Glutamatergic neuron (in vitro differentiated cells): Measurements from ENCODE around the gene GGA1. TPM values are rescaled to one million over a fixed set of nuclear protein-coding genes. Genes with fewer than 3 reads are reported as not detected.

Source experiments
- DNase-seq: peaks from one replicate; pipeline ENCODE4 v3.0.0; 2022
- H3K27ac Mint-ChIP-seq: one replicate; pipeline ENCODE4 v1.8.0; 2020; ENCODE audit warnings: mild to moderate bottlenecking, mixed read lengths, inconsistent platforms; ENCODE audit not compliant: unreplicated experiment
- H3K27me3 Mint-ChIP-seq: one replicate; pipeline ENCODE4 v1.8.0; 2020; ENCODE audit warnings: mild to moderate bottlenecking, moderate library complexity, mixed read lengths, inconsistent platforms; ENCODE audit not compliant: unreplicated experiment
- H3K36me3 Mint-ChIP-seq: one replicate; pipeline ENCODE4 v1.8.0; 2020; ENCODE audit warnings: mild to moderate bottlenecking, mixed read lengths, inconsistent platforms; ENCODE audit not compliant: unreplicated experiment
- H3K4me1 Mint-ChIP-seq: one replicate; pipeline ENCODE4 v1.8.0; 2020; ENCODE audit warnings: mild to moderate bottlenecking, low read depth, mixed read lengths, inconsistent platforms; ENCODE audit not compliant: unreplicated experiment
- H3K4me3 Mint-ChIP-seq: one replicate; pipeline ENCODE4 v1.8.0; 2020; ENCODE audit warnings: mild to moderate bottlenecking, mixed read lengths, inconsistent platforms; ENCODE audit not compliant: unreplicated experiment
- H3K9me3 Mint-ChIP-seq: one replicate; pipeline ENCODE4 v1.8.0; 2020; ENCODE audit warnings: mild to moderate bottlenecking, moderate library complexity, mixed read lengths, inconsistent platforms; ENCODE audit not compliant: unreplicated experiment
- CTCF ChIP-seq: fragments of 200-600 bp; sonication (generic); IDR thresholded peaks from one replicate; pipeline ENCODE4 v1.5.0; 2021; ENCODE audit not compliant: partially characterized antibody, unreplicated experiment
- total RNA-seq: library from RNA; stranded (reverse); fragmentation: NEBNext Ultra II Directional; extraction: Animal tissue kit (Norgen Biotek cat#: 25700); gene quantifications from one replicate; pipeline ENCODE4 v1.2.1, GENCODE V29; 2021; ENCODE audit not compliant: unreplicated experiment

GGA1 gene
- total RNA-seq, 1 donor from 2014 or later: 104 TPM

GRCh38 chr22:37660709-37661045 lies 52.0 kb downstream of the GGA1 start:
- no peak for DNase-seq
- H3K4me1 Mint-ChIP-seq: peaks cover 30% of the 10 kb centered on the region
- H3K27ac Mint-ChIP-seq: peak overlapping the region; percentile 100
- H3K4me3 Mint-ChIP-seq: peak overlapping the region; percentile 92
- no peak for TF ChIP-seq CTCF
- peaks cover 14% of the 10 kb centered on the region for H3K27me3 Mint-ChIP-seq
- peaks cover 12% of the 10 kb centered on the region for H3K9me3 Mint-ChIP-seq
- H3K36me3 Mint-ChIP-seq: no peaks in the 10 kb centered on the region

GRCh38 chr22:37661160-37661924 lies 52.7 kb downstream of the GGA1 start:
- peak; percentile 72 for DNase-seq
- TF ChIP-seq CTCF: peak; percentile 18
- peaks cover 30% of the 10 kb centered on the region for H3K4me1 Mint-ChIP-seq
- peaks cover 12% of the 10 kb centered on the region for H3K9me3 Mint-ChIP-seq
- no peaks in the 10 kb centered on the region for H3K36me3 Mint-ChIP-seq
- peak overlapping the region; percentile 100 for H3K27ac Mint-ChIP-seq
- H3K4me3 Mint-ChIP-seq: peak overlapping the region; percentile 92
- H3K27me3 Mint-ChIP-seq: peaks cover 14% of the 10 kb centered on the region

- Mint-ChIP-seq H3K4me3 (peak overlapping the region; percentile 84), H3K9me3 (peaks cover 12% of the 10 kb centered on the region), H3K4me1 (peaks cover 30% of the 10 kb centered on the region), H3K27ac (peak overlapping the region; percentile 100), H3K36me3 (no peaks in the 10 kb centered on the region), H3K27me3 (peaks cover 13% of the 10 kb centered on the region)
- TF ChIP-seq CTCF: no peak
- DNase-seq: no peak
These were observed 53.4 kb downstream of the GGA1 start for GRCh38 chr22:37662039-37662438.

- no peak for TF ChIP-seq CTCF
- DNase-seq: no peak
- Mint-ChIP-seq H3K4me3 (no peak overlapping the region), H3K27ac (peak overlapping the region; percentile 73), H3K36me3 (no peaks in the 10 kb centered on the region), H3K9me3 (peaks cover 4% of the 10 kb centered on the region), H3K4me1 (peaks cover 27% of the 10 kb centered on the region), H3K27me3 (peaks cover 8% of the 10 kb centered on the region)
These were observed 55.0 kb downstream of the GGA1 start for GRCh38 chr22:37663521-37664140.
